H1 (cell line): ENCODE results near the gene VASP. TPM values are rescaled to one million over a fixed set of nuclear protein-coding genes. Genes with fewer than 3 reads are reported as not detected.

Experiments
- CTCF ChIA-PET: fragments of 300-600 bp; sonication (Branson Sonifier 250); formaldehyde crosslinking; loops from one replicate; lab custom pipeline; 2021; ENCODE audit not compliant: partially characterized antibody; lab: Charles Lee
- POLR2A ChIA-PET: fragments of 300-600 bp; sonication (Branson Sonifier 250); formaldehyde crosslinking; loops from one replicate; lab custom pipeline; 2021; ENCODE audit warnings: inconsistent platforms; ENCODE audit not compliant: partially characterized antibody; lab: Charles Lee
- DNase-seq, 2 experiments: peaks; one replicate each; pipeline versions ENCODE4 v3.0.0 to v3.0.0-alpha.2; 2010 to 2022; ENCODE audit warnings: low spot score in 2 of 2, low read depth in 1 of 2, mixed read lengths in 1 of 2
- FAIRE-seq: peaks from 2 replicates; lab custom pipeline; 2011; peaks lifted over from hg19 to GRCh38; lab: Jason Lieb, UNC
- H2AFZ ChIP-seq: 2 replicates; pipeline ENCODE4 v1.8.1; 2012; ENCODE audit warnings: low read length, inconsistent platforms
- H2AK5ac ChIP-seq: 2 replicates; pipeline ENCODE4 v1.6.1; 2013; ENCODE audit warnings: low read depth, low read length
- H2BK120ac ChIP-seq: replicated peaks from 2 replicates; pipeline ENCODE3; 2013; ENCODE audit warnings: low read depth, low read length, inconsistent platforms
- H2BK12ac ChIP-seq: 2 replicates; pipeline ENCODE4 v1.6.1; 2013; ENCODE audit warnings: low read depth, low read length
- H2BK15ac ChIP-seq: 2 replicates; pipeline ENCODE4 v1.6.1; 2013; ENCODE audit warnings: low read length
- H2BK20ac ChIP-seq: 2 replicates; pipeline ENCODE4 v1.6.1; 2013; ENCODE audit warnings: low read length
- H2BK5ac ChIP-seq: 2 replicates; pipeline ENCODE4 v1.6.1; 2013; ENCODE audit warnings: low read depth, low read length
- H3K14ac ChIP-seq: 2 replicates; pipeline ENCODE4 v1.6.1; 2013; ENCODE audit warnings: inconsistent platforms; ENCODE audit not compliant: insufficient read length
- H3K18ac ChIP-seq: 2 replicates; pipeline ENCODE4 v1.6.1; 2013; ENCODE audit warnings: low read length; ENCODE audit errors: extremely low read depth
- H3K23ac ChIP-seq: 2 replicates; pipeline ENCODE4 v1.6.1; 2013; ENCODE audit warnings: inconsistent platforms; ENCODE audit not compliant: insufficient read length
- H3K23me2 ChIP-seq: 2 replicates; pipeline ENCODE4 v1.6.1; 2013; ENCODE audit warnings: low read depth, low read length
- H3K27ac ChIP-seq: 2 replicates; pipeline ENCODE4 v1.6.1; 2011; ENCODE audit warnings: low read depth, low read length, inconsistent platforms
- H3K27me3 ChIP-seq, 4 experiments: replicated peaks in 1 of 4; 1 replicate in 1 of 4; 2 replicates in 3 of 4; pipeline versions ENCODE4 v1.6.1 to v1.8.1; 2011 to 2013; ENCODE audit warnings: low read length in 3 of 4, mild to moderate bottlenecking in 3 of 4, inconsistent platforms in 2 of 4, mixed read lengths in 2 of 4, moderate library complexity in 1 of 4; ENCODE audit not compliant: control insufficient read depth in 3 of 4, insufficient read depth in 3 of 4; ENCODE audit errors: extremely low read depth in 1 of 4
- H3K36me3 ChIP-seq, 4 experiments: 2 replicates each; pipeline versions ENCODE4 v1.6.1 to v1.8.1; 2011 to 2013; ENCODE audit warnings: mild to moderate bottlenecking in 4 of 4, low read length in 3 of 4, moderate library complexity in 2 of 4, control low read depth in 1 of 4, inconsistent platforms in 1 of 4; ENCODE audit not compliant: insufficient read depth in 4 of 4, control insufficient read depth in 2 of 4
- H3K4ac ChIP-seq: replicated peaks from 2 replicates; pipeline ENCODE3; 2013; ENCODE audit warnings: low read length, low read depth, mixed read lengths, inconsistent platforms; ENCODE audit not compliant: insufficient read length
- H3K4me1 ChIP-seq, 4 experiments: replicated peaks in 1 of 4; 1 replicate in 1 of 4; 2 replicates in 3 of 4; pipeline versions ENCODE4 v1.6.1 to v1.8.1; 2011 to 2013; ENCODE audit warnings: low read length in 3 of 4, inconsistent platforms in 2 of 4, mixed read lengths in 1 of 4; ENCODE audit not compliant: insufficient read depth in 4 of 4, control insufficient read depth in 3 of 4
- H3K4me2 ChIP-seq, 2 experiments: 2 replicates each; pipeline versions ENCODE4 v1.6.1 to v1.8.1; 2011 to 2013; ENCODE audit warnings: low read depth in 2 of 2, low read length in 2 of 2, control low read depth in 1 of 2, inconsistent platforms in 1 of 2, mild to moderate bottlenecking in 1 of 2; ENCODE audit not compliant: insufficient read depth in 1 of 2
- H3K4me3 ChIP-seq, 4 experiments: fragments of 200-600, 300-600 bp in 1 of 4; sonication (generic), shearing (Covaris generic), sonication (Bioruptor Twin) in 1 of 4; 2 replicates each; pipeline versions ENCODE4 v1.5.1 to v1.8.1; 2011 to 2016; ENCODE audit warnings: low read length in 4 of 4, low read depth in 3 of 4, control low read depth in 2 of 4, inconsistent platforms in 2 of 4, mild to moderate bottlenecking in 2 of 4, mixed read lengths in 1 of 4, moderate library complexity in 1 of 4; ENCODE audit not compliant: insufficient read depth in 2 of 4; ENCODE audit errors: extremely low read depth in 1 of 4
- H3K56ac ChIP-seq: replicated peaks from 2 replicates; pipeline ENCODE3; 2013; ENCODE audit warnings: low read depth, mild to moderate bottlenecking, mixed read lengths, low read length, inconsistent platforms; ENCODE audit not compliant: insufficient read length
- H3K79me1 ChIP-seq: 2 replicates; pipeline ENCODE4 v1.6.1; 2013; ENCODE audit warnings: low read depth, low read length, control low read depth
- H3K79me2 ChIP-seq, 2 experiments: 2 replicates each; pipeline versions ENCODE4 v1.6.1 to v1.8.1; 2012 to 2013; ENCODE audit warnings: low read length in 2 of 2, mild to moderate bottlenecking in 2 of 2, inconsistent platforms in 1 of 2; ENCODE audit not compliant: insufficient read depth in 2 of 2, control insufficient read depth in 1 of 2
- H3K9ac ChIP-seq, 4 experiments: replicated peaks in 1 of 4; 1 replicate in 1 of 4; 2 replicates in 3 of 4; pipeline versions ENCODE4 v1.6.1 to v1.8.1; 2011 to 2013; ENCODE audit warnings: low read depth in 3 of 4, low read length in 3 of 4, control low read depth in 2 of 4, mild to moderate bottlenecking in 2 of 4, moderate library complexity in 2 of 4, inconsistent platforms in 1 of 4; ENCODE audit errors: extremely low read depth in 1 of 4
- H3K9me3 ChIP-seq, 2 experiments: 2 replicates each; pipeline versions ENCODE4 v1.6.1 to v1.8.1; 2012 to 2013; ENCODE audit warnings: mild to moderate bottlenecking in 2 of 2, moderate library complexity in 2 of 2, control low read depth in 1 of 2, inconsistent platforms in 1 of 2, low read depth in 1 of 2, low read length in 1 of 2, mixed read lengths in 1 of 2; ENCODE audit not compliant: insufficient read depth in 2 of 2
- H4K20me1 ChIP-seq, 2 experiments: replicated peaks in 1 of 2; 2 replicates each; pipeline versions ENCODE3 to v1.8.1; 2011 to 2013; ENCODE audit warnings: inconsistent platforms in 2 of 2, low read length in 2 of 2, mild to moderate bottlenecking in 1 of 2; ENCODE audit not compliant: insufficient read depth in 2 of 2, control insufficient read depth in 1 of 2
- H4K5ac ChIP-seq: 2 replicates; pipeline ENCODE4 v1.6.1; 2013; ENCODE audit warnings: low read length, low read depth, mixed read lengths, inconsistent platforms; ENCODE audit not compliant: insufficient read length
- H4K8ac ChIP-seq: 2 replicates; pipeline ENCODE4 v1.8.0; 2013; ENCODE audit warnings: mild to moderate bottlenecking, moderate library complexity, low read length, inconsistent platforms; ENCODE audit not compliant: insufficient read depth; ENCODE audit errors: extremely low read depth
- H4K91ac ChIP-seq: replicated peaks from 2 replicates; pipeline ENCODE3; 2013; ENCODE audit warnings: low read length, mixed read lengths, inconsistent platforms; ENCODE audit not compliant: insufficient read length
- CBX5 ChIP-seq: fragments of 300-800, 300-1000 bp; sonication (generic); IDR thresholded peaks from 2 replicates; pipeline ENCODE4 v1.7.1; 2016; ENCODE audit warnings: antibody characterized with exemption, low read length, low read depth
- CTBP2 ChIP-seq: IDR thresholded peaks from 2 replicates; pipeline ENCODE4 v1.7.0; 2011; ENCODE audit warnings: borderline replicate concordance, mild to moderate bottlenecking, moderate library complexity, mixed read lengths, low read length; ENCODE audit not compliant: insufficient read depth, insufficient read length
- JUN ChIP-seq: IDR thresholded peaks from 2 replicates; pipeline ENCODE4 v1.6.1; 2011; ENCODE audit warnings: low read depth, mild to moderate bottlenecking, improper control_type of control experiment, low read length
- MAFK ChIP-seq: IDR thresholded peaks from 2 replicates; pipeline ENCODE4 v1.6.1; 2012; ENCODE audit warnings: low read depth, mild to moderate bottlenecking, improper control_type of control experiment, low read length
- SAP30 ChIP-seq: fragments of 300-600 bp; sonication (generic); IDR thresholded peaks from 2 replicates; pipeline ENCODE4 v1.7.1; 2012; ENCODE audit warnings: low read length, moderate library complexity, mild to moderate bottlenecking, inconsistent platforms; ENCODE audit not compliant: insufficient read depth, insufficient replicate concordance
- SUZ12 ChIP-seq: fragments of 200-600 bp; sonication (generic); IDR thresholded peaks from 2 replicates; pipeline ENCODE4 v1.6.1; 2012; ENCODE audit warnings: mild to moderate bottlenecking, inconsistent platforms, low read length, moderate library complexity, mixed read lengths
- TCF12 ChIP-seq: IDR thresholded peaks from 2 replicates; pipeline ENCODE4 v1.6.1; 2011; ENCODE audit warnings: low read depth, mild to moderate bottlenecking, low read length
- WGBS, 2 experiments: shearing (Covaris generic) in 1 of 2; methylation state at CpG; one replicate each; pipeline versions ENCODE4 v1.1.6 to v1.1.7; 2013 to 2015; ENCODE audit warnings: low lambda C conversion rate in 2 of 2, mixed read lengths in 2 of 2, inconsistent platforms in 1 of 2, low coverage in 1 of 2, missing lambda C conversion rate in 1 of 2; ENCODE audit not compliant: insufficient replicate concordance in 2 of 2, insufficient coverage in 1 of 2, insufficient read length in 1 of 2; ENCODE audit errors: extremely low coverage in 1 of 2, missing lambda C conversion rate in 1 of 2; 5-methylcytosine and 5-hydroxymethylcytosine counted together
- polyA plus RNA-seq, 7 experiments: library from polyadenylated mRNA; depleted of rRNA in 3 of 7; stranded (reverse) in 5 of 7; unstranded in 2 of 7; fragments of >200 nt in 5 of 7; fragments of 200-250 nt in 2 of 7; gene quantifications; 1 replicate in 5 of 7; 2 replicates in 1 of 7; 4 replicates in 1 of 7; pipeline versions ENCODE4 v1.2.1 to v1.2.3, GENCODE V29; 2011 to 2013; ENCODE audit warnings: missing spikeins in 2 of 7, mixed read lengths in 2 of 7
- total RNA-seq: library from RNA; stranded (reverse); fragmentation: NEBNext Ultra II Directional; extraction: Animal tissue kit (Norgen Biotek cat#: 25700); gene quantifications from 2 replicates; pipeline ENCODE4 v1.2.1, GENCODE V29; 2021

VASP gene
- total and polyA plus RNA-seq, 2 of the 8 experiments (the other 6 are each of a cell fraction or from before 2014, with no cell fraction given): 89.7 to 135 TPM

DNA sequence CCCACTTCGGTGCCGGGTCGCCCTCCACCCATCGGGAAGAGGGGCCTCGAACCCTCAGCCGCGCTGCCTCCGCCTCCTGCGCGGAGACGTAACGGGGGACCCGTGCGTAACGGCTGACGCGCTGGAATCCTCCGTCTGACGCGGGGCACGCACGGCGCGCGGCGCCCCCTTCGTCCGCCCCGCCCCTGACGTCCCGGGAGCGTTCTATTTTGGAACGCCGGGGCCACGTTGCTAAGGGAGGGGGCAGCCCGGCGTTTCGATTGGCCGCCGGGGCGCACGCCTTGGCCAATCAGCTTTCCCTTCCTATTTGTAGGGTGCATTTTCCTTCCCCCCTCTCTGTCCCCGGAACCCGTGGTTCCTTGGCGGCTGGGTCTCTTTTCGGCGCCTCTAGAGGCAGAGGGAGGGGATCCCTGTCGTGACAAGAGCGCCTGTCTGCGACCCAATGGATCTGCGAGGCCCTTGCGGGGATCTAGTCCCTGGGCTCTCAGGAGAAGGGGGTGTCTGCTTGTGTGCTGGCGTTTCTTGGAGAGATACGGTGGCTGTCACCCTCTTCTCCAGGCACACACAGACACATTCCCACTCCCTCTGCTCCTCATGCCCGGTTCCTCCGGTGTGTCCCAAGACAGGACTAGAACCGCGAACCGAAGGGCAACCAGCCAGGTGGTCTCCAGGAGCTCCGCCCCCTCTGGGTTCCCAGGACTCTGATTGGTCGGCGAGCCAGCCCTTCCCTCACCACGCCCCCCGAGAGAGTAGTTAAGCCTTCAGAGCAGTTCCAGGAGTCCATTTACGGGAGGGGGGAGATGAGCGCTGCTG is 37.9 kb upstream of the VASP start:
- H3K4me3 ChIP-seq: peak overlapping the region; percentile 48 to 95 (median 78)
- H3K4me1 ChIP-seq: peaks cover 0 to 22% (median 14%) of the 10 kb centered on the region in 4 experiments; a peak in 6 of 7 replicates
- CTCF ChIA-PET: interaction anchor here (0.6 to 32.9 kb wide), 15 partner anchors 9 to 172 kb away, joined by 3 to 760 read pairs (median 3); partner anchors contain the start of genes ERCC1 and RTN2
- no peak overlapping the region for H3K4ac ChIP-seq
- peak overlapping the region; percentile 87 for H3K27ac ChIP-seq
- DNase-seq: peak in 1 of 2 experiments; percentile 95
- no peaks in the 10 kb centered on the region for H3K79me2 ChIP-seq
- H3K4me2 ChIP-seq: peak overlapping the region; percentile 72 to 97
- WGBS, 2 experiments: 1% methylated on average over 58 of the region's 66 CpGs; no CpG with 5 or more reads in 1 of the 2 experiments
- H3K36me3 ChIP-seq: no peaks in the 10 kb centered on the region
- H2BK12ac ChIP-seq: peak overlapping the region; percentile 72; the same call in 1 of the 2 replicates
- no peak overlapping the region for H3K56ac ChIP-seq
- POLR2A ChIA-PET: interaction anchor here (0.8 to 4.4 kb wide), 24 partner anchors 8 to 167 kb away, joined by 3 to 52 read pairs (median 6); partner anchors contain the start of genes ERCC1, PPM1N, PPP1R13L and RTN2
- peak; percentile 32 for FAIRE-seq
- H3K18ac ChIP-seq: peak overlapping the region; percentile 60
- peaks cover 24% of the 10 kb centered on the region; the same call in 1 of the 2 replicates for H3K23me2 ChIP-seq
- H3K9me3 ChIP-seq: no peaks in the 10 kb centered on the region
- no peak overlapping the region for H3K14ac ChIP-seq
- H4K91ac ChIP-seq: peak overlapping the region; percentile 4
- H2BK15ac ChIP-seq: no peak overlapping the region
- H2BK5ac ChIP-seq: peak overlapping the region; percentile 84
- peak overlapping the region; percentile 14 to 92 (median 68) for H3K9ac ChIP-seq
- no peak overlapping the region for H2AK5ac ChIP-seq
- H4K5ac ChIP-seq: peak overlapping the region; percentile 1
- no peaks in the 10 kb centered on the region for H3K79me1 ChIP-seq
- H4K8ac ChIP-seq: peak overlapping the region; percentile 93; the same call in 1 of the 2 replicates
- H2BK120ac ChIP-seq: no peak overlapping the region
- H3K27me3 ChIP-seq: peaks cover 0 to 19% (median 17%) of the 10 kb centered on the region in 4 experiments; a peak in 4 of 7 replicates
- peak overlapping the region; percentile 59; the same call in 1 of the 2 replicates for H2AFZ ChIP-seq
- no peak overlapping the region for H3K23ac ChIP-seq
- peaks cover 0 to 3% of the 10 kb centered on the region in 2 experiments for H4K20me1 ChIP-seq
- H2BK20ac ChIP-seq: no peak overlapping the region
- no peak for TF ChIP-seq SUZ12
- TF ChIP-seq CBX5: no peak
- no peak for TF ChIP-seq CTBP2
- no peak for TF ChIP-seq JUN
- TF ChIP-seq MAFK: no peak
- 0 out of 2 replicates have a peak, but pooled peaks have one; percentile 32 for TF ChIP-seq TCF12
- peak; percentile 95 for TF ChIP-seq SAP30
